ENCODE measurements around the gene USP3. TPM values are rescaled to one million over a fixed set of nuclear protein-coding genes. Genes with fewer than 3 reads are reported as not detected.

The USP3 gene
- total and polyA plus RNA-seq, 7 donors: 20.4 to 66.5 (median 46.4) TPM

- Histone ChIP-seq H3K27me3 (no peaks in the 10 kb centered on the region), H3K4me1 (peaks cover 0 to 29% (median 25%) of the 10 kb centered on the region in 4 donors), H3K4me3 (no peak overlapping the region), H3K27ac (peak overlapping the region in 3 of 4 donors; percentile 16 to 26 (median 16)), H3K9me3 (no peaks in the 10 kb centered on the region), H3K36me3 (no peaks in the 10 kb centered on the region)
- intact Hi-C loops (cut with DNase I): no loop called here
- TF ChIP-seq EP300 (IDR thresholded peaks at IDR 0.05): no peak
- TF ChIP-seq CTCF (IDR thresholded peaks at IDR 0.05): no peak
- TF ChIP-seq POLR2AphosphoS5 (IDR thresholded peaks at IDR 0.05): no peak
- DNase-seq: no peak
- WGBS, 2 donors: 39 to 75% methylated on average over 8 of the region's 8 CpGs
Measured at GRCh38 chr15:63497642-63498467, 6.5 kb upstream of the USP3 start.

GRCh38 chr15:63499175-63499549, 5.2 kb upstream of the USP3 start:
- peaks cover under 1 to 34% (median 33%) of the 10 kb centered on the region in 4 donors for H3K4me1 ChIP-seq
- TF ChIP-seq POLR2A (IDR thresholded peaks at IDR 0.05) (no peak), EP300 (IDR thresholded peaks at IDR 0.05) (no peak), CTCF (IDR thresholded peaks at IDR 0.05) (no peak), POLR2AphosphoS5 (IDR thresholded peaks at IDR 0.05) (no peak)
- H3K4me3 ChIP-seq: no peak overlapping the region
- no peaks in the 10 kb centered on the region for H3K27me3 ChIP-seq
- intact Hi-C loops (cut with DNase I): no loop called here
- no peaks in the 10 kb centered on the region for H3K9me3 ChIP-seq
- DNase-seq: no peak
- H3K27ac ChIP-seq: no peak overlapping the region
- H3K36me3 ChIP-seq: no peaks in the 10 kb centered on the region
- 94% methylated on average over 6 of the region's 6 CpGs for WGBS, 2 donors

DNA sequence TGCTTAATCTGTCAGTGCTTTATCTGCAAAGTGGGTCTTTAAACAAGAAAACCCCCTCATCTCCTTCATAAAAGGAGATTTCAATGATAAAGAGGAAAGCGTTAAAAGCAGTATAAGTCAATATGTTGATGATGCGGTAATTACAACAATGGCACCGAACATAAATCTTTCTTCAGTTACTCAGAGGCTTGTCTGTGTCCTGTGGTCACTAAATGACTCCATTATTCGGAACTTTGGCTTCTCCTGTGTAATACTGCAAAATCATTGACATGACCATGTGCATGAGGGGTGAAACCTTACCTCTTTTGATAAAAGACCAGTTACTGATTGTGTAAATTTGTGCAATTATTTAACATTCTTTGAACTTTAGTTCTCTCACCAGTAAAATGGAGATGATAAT, 4.8 kb upstream of the USP3 start:
- intact Hi-C loops (cut with DNase I): no loop called here
- DNase-seq: no peak
- WGBS, 2 donors: 71 to 84% methylated on average over 4 of the region's 4 CpGs
- Histone ChIP-seq H3K4me1 (peaks cover 5 to 34% (median 33%) of the 10 kb centered on the region in 4 donors), H3K27me3 (no peaks in the 10 kb centered on the region), H3K27ac (no peak overlapping the region), H3K4me3 (no peak overlapping the region), H3K36me3 (no peaks in the 10 kb centered on the region), H3K9me3 (no peaks in the 10 kb centered on the region)
- TF ChIP-seq EP300 (IDR thresholded peaks at IDR 0.05) (no peak), POLR2AphosphoS5 (IDR thresholded peaks at IDR 0.05) (no peak), POLR2A (IDR thresholded peaks at IDR 0.05) (no peak), CTCF (IDR thresholded peaks at IDR 0.05) (no peak)

DNA sequence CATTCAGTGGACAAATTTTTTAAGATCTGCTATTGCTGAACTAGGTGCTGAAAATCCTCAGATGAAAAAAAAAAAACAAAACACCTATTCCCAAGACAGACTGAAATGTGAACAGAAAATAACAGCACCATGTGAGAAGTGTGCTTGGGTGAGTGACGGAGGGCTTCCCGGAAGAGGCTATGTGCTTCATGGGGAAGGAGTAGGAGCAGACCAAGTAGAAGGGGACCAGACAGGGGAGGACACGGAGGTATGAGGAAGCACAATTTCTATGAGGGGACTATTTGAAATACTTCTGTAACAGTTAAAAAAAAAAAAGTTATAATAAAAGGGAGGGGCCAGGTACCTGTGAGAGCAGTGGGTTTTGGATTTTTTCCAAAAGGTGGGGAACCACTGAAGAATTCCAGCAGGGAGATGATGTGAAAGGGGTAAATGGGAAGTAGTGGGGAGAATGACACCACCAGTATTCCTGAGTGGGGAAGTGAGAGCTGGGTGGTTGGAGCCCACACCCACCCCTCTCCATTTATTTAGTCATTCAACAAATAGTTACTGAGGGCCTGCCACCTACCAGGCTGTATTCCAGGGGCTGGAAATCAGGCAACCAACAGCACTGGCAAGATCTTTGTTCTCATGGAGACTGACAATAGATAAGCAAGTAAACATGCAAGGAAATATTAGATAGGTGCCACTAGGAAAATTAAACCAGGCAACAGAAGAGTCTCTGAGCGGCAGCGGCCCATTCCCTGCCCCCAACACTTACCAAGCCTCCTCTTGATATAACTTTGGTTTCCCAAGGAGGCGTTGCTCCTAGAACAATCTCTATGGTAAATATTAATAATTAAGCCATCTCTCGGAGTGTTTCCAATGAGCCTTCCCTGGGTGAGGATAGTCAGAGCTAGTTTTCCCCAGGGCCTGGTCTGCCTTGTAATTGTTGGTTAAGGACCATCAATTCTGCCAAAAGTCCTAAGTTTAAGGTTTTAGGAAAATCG, 3.8 kb upstream of the USP3 start:
- intact Hi-C loops (cut with DNase I): no loop called here
- 29 to 64% methylated on average over 8 of the region's 8 CpGs for WGBS, 2 donors

More for the DNA sequence above, 3.8 kb upstream of the USP3 start:
- TF ChIP-seq POLR2A (IDR thresholded peaks at IDR 0.05) (no peak), EP300 (IDR thresholded peaks at IDR 0.05) (no peak), POLR2AphosphoS5 (IDR thresholded peaks at IDR 0.05) (no peak), CTCF (IDR thresholded peaks at IDR 0.05) (no peak)
- Histone ChIP-seq H3K4me1 (peaks cover 5 to 34% (median 33%) of the 10 kb centered on the region in 4 donors), H3K27ac (peak overlapping the region; percentile 94 to 99 (median 98)), H3K27me3 (no peaks in the 10 kb centered on the region), H3K4me3 (peak overlapping the region in 3 of 4 donors; percentile 31 to 38 (median 34)), H3K36me3 (no peaks in the 10 kb centered on the region), H3K9me3 (no peaks in the 10 kb centered on the region)
- no peak for DNase-seq
